HG03045 (cell line): ENCODE measurements around the gene NEU4.
"Not testable (repeated sequence)": the region's sequence is repeated elsewhere in the genome, so short reads cannot be mapped to it uniquely, and the experiment has no call there.

Source experiments
- ATAC-seq: cut with Tn5 transposase; IDR thresholded peaks from one replicate; pipeline ENCODE4 v1.9.1; 2021; ENCODE audit warnings: mild to moderate bottlenecking, moderate library complexity; ENCODE audit not compliant: unreplicated experiment

The NEU4 gene

DNA sequence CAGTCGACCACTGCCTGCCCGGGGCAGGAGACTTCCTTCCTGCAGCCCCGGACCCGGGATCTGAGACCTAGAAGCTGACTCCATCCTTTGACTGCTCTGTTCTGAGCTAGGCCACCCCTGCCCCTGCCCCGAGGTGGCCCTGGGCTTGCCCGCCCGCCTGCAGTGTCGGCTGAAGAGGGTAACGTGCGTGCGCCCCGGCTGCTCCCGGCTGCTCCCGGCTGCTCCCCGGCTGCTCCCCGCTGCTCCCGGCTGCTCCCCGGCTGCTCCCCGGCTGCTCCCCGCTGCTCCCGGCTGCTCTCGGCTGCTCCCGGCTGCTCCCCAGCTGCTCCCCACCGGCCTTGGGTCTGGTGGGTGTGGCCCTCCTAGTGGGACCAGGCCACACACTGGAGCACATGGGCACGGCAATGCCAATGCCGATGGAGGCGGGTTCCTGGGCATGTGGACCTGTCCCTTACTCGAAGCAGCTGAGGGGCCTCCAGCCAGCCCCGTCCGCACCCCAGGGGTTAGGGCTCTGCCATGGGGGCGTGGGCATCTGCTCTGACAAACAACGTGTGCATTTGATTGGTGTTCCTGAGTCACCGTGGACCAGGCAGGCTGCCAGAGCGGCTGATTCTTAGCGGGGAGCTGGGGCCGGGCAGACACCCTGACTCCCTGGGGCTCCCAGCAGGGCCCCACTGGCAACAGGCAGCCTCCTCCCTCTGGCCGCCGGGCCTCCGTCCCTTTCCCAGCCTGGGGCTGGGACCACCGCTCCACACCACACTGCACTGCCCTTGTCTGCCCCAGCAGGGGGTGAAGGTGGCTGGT, 34.4 kb upstream of the NEU4 start:
- ATAC-seq, result no peak

DNA sequence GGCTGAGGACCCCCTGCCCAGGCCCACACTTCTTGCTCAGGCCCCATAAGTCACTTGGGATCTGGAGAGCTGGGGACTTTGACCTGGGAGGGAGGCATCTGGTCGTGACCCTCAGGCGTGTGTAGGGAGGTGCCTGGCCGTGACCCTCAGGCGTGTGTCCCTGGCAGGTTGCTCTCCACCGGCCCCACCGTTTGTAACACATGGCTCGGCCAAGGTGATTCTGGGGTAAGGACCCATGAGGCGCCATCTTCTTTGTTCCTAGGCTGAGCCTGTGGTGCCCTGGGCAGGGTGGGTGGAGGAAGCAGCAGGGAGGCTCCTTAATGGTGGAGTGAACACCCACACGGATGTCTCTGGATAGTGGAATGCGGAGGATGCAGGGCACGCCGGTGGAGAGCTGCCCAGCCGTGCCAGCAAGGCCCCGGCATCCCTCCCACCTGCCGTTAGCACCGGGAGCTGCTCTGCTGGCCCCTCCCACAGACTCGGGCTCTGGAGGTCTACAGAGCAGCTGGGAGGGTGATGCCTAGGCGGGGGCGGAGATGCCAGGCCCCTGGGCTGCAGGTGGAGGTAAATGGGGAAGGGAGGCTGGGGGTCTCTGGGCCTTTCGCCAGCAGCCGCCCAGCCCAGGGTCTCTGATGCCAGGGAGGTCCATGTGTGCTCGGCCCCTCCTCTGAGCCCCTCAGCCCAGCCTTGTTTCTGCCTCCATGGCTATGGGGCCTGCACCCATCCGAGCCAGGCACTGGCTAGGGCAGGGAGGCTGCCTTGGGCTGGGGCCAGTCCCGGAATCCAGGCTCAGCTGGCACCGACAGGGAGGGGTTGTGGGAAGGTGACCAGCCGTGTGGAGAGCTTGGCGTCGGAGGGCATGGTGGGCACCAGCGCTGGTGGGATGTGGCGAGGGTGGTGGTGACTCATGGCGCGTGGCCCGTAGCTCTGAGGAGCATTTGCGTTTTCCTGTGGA, 33.5 kb upstream of the NEU4 start:
- ATAC-seq, result no peak

DNA sequence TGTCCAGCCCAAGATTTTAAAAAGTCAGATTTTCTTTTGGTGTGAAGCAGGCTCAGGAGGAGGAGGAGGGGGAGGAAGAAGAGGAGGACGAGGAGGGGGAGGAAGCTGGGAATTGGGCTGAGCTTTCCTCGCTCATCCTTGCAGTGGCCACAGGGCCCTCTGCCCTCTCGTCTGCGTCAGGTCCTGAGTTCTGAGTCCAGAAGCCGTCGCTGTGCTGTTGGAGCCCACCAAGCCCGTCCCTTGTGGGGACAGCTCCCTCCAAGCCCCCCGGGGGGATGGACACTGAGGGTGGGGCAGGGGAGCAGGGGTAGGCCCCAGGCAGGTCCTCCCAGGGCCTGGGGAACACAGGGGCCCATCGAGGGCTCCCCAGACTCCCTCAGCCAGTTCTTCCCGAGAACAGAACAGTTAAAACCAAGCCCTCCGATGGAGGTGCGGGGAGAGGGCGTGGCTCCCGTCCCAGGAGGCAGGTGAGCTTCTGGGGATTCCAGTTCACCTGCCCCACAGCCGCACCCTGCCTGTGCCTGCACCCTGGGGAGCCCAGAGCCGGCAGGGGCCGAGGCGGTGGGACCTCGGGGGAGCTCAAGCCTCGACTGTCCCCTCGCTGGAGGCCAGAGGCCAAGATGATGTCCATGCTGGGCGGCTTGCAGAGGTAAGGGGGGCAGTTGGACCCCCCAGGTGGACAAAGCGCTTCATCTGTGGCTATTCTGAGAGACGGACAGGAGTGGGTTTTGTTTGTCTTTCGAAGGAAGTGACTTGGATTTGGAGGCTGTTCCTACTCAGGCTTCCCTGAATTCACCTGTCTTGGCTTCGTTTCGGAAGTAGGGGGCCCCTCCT, 32.4 kb upstream of the NEU4 start, which contains the start of gene GAL3ST2:
GAL3ST2 (plus strand) TSS at position 487 of the 834 bp plus-strand sequence; CDS start at position 621, 134 bp downstream.
- no peak for ATAC-seq

DNA sequence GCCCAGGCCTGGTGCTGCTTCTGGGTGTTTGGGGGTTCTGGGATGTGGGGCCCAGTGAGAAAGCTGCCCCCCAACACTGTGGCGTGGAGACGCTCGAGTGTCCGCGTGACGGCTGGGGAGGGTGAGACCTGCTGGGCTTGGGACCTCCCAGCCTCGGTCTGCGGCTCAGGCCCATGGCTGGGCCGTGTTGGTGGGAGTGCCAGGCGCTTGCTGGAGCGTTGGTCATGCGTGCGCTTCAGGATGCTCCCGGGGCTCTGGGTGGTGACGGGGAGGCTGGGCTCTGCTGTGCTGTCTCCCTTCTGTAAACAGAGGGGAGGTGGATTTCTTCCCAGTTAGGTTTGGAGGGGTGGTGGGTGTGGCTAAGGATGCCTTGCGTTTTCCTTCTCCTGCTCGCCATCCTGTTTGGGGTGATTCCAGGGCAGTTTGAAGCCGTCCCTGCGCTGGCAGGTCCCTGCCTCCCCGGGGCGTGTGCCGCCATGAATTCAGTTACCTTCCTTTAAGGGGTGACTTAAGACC, 31.8 kb upstream of the NEU4 start:
- no peak for ATAC-seq

DNA sequence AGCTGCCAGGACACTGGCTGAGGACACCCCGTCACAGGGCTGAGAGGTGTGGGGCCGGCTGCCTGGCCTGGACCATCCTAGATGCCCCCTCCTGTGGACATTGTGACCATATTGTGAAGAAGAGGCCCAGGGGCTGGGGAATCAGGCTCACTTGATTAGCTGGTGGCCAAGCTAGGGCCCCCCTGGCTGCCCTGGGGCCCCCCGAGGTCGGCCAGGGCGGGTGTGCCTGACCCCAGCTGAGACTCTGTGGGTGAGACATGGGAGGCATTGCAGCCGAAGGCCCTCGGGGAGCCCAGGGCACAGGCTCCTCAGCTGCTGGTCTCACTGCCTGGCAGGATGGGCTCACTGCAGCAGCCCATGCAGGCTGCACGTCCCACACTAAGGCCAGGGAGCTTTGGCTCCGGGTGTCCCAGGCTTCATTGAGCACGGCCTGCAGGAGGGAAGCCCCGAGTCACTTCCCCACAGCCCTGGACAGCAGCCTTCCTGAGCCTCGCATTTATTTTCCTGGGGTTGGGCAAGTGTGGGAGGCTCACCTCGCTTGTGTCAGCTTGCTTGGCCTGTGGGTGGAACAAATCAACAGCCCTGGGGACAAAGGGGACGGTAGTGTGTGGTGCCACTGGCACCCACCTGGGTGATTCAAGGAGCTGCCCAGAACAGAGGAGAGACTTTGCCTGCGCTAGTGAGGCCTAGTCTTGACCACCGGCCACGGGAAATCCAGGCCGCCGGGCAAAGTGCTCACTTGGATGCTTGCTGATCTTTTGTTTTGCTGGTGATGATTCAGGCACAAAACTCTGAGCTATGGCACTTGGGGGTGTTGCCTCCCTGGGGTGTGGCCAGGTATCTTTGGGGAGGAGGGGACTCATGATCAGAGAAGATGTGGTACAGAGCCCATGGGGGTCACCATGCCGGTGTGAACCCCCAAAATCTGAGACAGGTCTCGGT, 31.0 kb upstream of the NEU4 start:
- no peak for ATAC-seq

DNA sequence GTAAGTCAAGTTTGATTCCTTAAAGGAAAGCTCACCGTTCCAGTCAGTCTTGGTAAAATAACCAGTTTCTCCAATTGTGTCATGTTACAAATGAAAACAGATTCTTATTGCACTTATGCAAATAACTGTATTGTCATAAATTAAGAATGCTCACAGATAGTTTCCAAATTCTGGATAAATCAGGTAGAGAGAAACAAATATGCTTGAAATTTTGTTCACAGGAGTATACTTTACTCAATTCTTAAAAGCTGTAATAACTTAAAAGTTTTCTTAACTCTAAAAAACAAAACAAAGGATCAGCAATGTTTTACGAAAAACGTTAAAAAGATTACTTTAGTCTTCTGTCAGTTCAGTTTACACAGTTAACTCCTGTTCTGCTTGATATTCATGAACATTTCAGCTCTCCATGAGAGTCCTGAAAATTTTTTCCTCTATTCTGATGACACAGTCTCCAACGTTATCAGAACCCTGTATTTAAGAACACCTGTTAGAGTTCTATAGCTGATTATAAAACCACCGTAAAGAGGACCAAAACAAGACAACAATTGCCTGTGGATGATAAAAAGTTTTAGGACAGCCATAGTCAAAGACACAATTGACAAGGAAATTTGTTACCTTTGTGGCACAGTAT, 27.9 kb upstream of the NEU4 start:
- ATAC-seq, result no peak

DNA sequence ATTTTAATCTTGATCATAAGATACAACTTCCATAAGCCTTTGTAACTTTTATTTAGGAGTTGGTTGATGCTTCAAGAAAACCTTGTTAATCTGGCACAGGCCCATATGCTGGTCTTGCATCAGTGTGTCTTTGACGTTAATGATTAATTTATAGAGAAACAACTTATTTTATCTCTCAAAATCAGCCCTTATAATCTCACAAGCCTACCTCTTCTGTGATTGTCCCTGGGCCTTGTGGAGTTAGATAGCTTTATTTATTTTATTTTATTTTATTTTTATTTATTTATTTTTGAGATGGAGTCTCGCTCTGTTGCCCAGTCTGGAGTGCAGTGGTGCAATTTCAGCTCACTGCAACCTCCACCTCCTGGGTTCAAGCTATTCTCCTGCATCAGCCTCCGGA, 26.9 kb upstream of the NEU4 start:
- ATAC-seq, result not testable (repeated sequence)

DNA sequence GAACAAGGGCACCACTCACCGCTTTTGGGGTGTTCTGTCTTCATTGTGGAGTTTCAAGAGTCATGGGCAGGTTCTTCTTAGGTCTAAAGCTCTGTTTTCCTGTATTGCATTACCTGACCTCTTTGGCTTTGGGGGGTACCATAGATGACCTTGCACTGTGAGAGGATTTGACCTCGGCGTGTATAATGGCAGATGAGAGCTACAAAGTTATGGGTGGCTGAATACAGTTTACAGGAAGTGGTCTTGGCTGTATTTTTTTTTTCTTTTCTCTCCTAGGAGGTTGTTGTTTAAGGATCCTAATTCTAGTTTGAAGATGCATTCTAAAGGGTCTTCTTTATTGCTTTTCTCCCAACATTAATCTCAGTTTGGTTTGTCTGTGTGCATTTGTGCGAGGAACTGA, 20.9 kb upstream of the NEU4 start:
- no peak for ATAC-seq

DNA sequence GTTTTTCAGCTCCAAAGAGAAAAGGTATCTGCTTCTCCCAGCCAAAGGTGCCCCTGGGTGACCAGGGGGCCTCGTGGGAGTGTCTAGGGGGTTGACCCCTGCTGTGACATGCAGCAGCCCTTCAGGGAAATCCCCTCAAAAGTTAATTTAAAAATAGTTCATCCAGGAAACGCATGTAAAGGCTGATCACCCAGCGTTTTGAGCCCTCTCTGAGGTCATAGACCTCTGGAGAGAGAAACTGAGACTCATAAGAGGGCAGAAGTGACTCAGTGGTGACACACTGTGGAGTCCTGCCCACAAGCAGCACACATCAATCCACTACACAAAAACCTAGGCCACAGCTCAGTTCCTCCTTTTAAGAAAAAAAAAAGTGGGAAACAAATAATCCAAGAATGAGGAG, 20.4 kb upstream of the NEU4 start:
- ATAC-seq, result no peak

DNA sequence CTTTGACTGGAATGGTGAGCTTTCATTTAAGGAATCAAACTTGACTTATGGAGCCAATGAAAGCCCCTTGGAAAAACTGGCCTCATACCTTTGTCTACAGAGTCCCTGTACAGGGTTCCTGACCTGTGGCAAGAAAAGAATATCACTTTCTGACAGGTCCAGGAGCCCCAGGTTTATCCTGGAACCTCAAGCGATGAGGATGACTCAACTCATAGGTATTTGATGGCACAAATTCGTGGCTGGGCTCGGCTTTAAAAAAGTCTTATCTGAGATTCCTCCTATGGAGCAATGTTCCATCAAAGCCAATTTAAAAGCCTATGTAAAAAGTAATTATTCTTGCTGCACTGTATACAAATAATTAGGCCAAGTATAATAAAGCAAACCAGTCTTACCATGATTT, 17.6 kb upstream of the NEU4 start:
- not testable (repeated sequence) for ATAC-seq

DNA sequence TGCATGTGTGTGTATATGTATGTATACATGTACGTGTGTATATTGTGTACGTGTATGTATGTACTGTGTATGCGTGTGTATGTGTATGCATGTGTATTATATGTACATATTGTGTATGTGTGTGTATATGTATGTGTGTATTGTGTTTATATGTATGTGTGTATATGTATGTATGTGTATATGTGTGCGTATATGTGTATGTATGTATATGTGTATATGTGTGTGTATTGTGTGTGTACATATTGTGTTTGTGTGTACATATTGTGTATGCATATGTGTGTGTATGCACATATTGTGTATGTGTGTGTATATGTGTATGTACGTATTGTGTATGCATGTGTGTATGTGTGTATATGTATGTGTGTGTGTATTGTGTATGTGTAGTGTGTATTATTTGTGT, 15.6 kb upstream of the NEU4 start:
- ATAC-seq, result no peak

DNA sequence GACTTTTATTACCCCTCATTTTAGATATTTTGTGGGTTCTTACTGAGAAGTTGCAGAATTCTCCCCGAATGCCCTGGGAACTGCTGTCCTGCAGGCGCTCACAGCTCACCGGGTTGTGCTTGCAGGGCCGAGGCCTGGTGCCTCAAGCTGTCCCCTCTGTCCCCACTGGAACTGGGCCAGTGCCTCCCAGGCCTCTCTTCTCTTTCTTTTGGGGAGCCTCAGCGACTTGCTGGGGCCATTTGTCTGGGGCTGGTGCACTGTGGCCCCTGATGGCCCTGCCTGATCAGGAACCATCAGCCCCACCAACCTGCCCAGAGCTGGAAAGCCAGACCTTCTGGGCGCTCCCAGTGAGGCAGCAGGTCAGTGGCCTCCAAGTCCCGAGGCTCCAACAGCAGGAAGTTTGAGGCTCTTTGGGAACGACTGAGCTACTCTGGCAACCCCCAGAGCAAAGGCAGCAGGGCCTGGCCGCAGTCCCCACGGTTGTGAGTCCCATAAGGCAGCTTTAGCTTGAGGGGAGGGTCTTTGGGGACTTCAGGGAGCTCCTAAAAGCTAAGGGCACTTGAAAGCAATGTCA, 14.7 kb upstream of the NEU4 start:
- no peak for ATAC-seq

DNA sequence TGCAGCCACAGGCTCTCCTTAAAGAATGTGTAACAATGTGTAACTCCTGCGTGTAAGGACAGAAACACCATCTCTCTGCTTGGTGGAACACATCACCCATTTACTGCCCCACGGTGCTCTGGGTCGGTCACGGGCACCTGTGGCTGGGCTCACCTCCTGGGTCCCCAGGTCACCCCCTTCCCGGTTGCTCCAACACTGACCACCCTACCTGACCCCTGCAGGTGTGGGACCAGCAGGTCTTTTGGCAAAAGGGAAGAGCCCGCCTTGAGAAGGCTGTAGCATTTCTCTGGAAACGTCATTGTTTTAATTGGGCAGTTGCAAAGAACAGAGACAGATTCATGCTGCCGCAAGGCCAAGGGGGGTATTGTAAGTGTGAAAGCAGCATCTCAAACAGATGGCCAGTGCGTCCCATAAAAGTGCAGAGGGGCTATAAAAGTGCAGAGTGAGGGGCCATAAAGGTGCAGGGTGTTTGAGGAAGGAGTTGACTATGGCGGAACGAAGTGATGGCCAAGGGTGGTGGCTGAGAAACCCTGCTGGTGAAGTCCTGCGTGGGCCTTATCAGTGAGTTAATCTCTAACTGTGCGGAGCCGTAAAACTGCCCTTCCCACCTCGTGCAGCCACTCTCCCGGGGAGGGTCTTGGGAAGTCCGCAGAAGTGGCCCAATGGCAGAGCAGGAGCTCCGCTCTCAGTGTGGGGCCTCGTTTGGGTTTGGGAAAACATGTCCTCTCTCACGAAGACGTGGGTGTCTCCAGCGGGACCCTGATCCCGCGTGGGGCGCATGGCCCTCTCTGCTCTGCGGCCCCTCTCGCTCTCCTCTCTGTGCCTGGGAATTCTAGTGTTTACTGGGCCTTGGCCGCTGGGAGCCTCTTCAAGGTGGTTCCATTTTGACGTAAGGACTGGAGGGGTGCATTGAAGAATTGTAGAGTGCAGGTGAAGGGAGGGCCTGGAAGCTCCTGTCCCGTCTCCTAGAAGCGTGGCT, 13.7 kb upstream of the NEU4 start:
- ATAC-seq, result no peak

DNA sequence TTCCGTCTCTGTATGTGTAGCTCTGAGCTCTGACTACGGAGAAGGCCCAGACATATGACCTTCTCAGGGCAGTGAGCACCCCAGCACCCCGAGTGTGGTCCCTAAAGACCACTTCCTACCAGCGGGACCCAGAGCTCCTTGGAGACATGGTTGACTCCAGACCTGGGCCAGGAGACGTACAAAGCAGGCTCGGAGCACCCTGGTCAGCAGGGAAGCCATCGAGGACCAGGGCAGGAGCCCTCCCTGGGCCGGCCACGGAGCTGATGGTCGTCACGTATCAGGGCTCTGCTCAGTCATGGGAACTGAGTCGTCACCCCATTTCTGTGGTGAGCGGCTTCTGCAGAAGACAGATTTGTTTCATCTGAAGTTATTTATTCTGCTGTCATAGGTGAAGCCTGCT, 12.8 kb upstream of the NEU4 start:
- ATAC-seq, result no peak

DNA sequence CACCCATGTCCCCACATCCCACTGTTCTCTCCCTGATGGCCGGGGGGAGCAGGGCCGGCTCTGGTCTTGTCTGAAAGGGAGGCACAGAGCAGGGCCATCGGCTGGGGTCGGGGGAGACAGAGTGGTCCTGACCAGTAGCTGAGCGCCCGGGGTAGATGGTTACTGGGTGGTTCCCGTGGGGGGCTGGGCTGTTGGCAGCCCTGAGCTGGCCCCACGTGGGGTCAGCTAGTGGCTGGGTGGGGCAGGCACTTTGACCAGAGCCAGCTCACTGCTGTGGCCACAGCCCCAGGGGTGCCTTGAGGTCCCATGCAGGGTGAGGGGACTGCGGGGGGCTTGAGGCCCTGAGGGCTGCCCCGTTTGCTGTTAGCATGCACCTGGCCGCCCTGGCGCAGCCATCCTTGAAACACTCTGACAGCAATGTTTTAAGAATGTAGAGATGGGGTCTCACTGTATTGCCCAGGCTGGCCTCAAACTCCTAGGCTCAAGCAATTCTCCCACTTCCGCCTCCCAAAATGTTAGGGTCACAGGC, 12.3 kb upstream of the NEU4 start:
- ATAC-seq, result no peak

DNA sequence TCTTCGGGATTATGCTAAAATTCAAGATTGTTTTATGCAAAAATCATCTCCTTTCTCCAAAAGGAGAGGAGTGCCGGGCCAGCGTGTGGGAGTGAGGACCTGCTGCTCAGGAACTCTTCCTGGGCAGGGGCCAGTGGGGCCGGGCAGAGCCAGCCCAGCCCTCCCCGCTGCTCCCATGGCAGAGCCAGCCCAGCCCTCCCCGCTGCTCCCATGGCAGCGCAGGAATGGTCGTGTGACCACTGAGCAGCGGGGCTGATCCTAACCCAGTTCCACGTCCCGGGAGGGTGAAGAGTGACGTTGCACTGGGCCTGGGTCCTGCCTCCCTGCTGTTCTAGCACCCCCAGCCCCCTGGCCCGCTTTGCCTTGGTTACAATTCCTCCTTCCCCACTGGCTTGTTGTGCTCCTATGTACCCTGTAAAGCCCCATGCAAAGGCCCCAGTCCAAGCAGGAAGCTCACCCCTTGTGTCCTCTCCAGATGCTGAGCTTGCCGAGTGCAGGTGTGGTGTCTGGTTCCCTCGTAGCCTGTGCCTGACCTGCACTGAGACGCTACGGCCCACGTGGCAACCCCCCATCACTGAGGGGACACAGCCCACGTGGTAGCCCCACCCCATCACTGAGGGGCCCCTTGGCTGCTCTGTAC, 11.4 kb upstream of the NEU4 start:
- no peak for ATAC-seq

DNA sequence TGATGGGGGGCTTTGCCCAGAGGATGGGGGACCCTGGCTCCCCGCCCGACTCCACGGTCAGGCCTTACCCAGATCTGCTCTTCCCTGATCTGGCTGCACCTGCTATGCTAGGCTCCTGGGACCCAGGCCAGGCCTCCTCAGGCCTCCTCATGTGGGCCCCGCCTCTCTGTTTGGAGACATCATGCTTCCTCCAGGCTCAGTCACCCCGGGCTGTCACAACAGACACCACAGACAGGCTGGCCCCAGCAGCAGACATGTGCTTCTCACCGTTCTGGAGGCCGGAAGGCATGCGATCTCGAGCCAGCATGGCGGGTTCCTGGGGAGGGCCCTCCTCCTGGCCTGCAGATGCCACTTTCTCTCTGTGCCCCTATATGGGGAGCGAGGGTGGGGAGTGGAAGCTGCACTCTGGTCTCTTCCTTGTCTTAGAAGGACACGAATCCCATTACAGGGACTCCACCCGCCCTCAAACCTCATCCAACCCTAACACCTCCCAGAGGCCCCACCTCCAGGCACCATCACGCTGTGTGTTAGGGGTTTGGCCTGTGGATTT, 10.8 kb upstream of the NEU4 start:
- ATAC-seq, result no peak
